Hepatocyte (in vitro differentiated cells): ENCODE measurements around the gene TCF19. TPM values are rescaled to one million over a fixed set of nuclear protein-coding genes. Genes with fewer than 3 reads are reported as not detected.

ENCODE experiments used
- DNase-seq: peaks from one replicate; pipeline ENCODE4 v3.0.0-alpha.2; 2016; ENCODE audit warnings: low spot score
- H2AFZ ChIP-seq: fragments of 200-600 bp; sonication (generic); 2 replicates; pipeline ENCODE4 v1.6.0; 2016; ENCODE audit warnings: antibody characterized with exemption, mild to moderate bottlenecking
- H3K27ac ChIP-seq: fragments of 200-600 bp; sonication (generic); 2 replicates; pipeline ENCODE4 v1.5.1; 2016; ENCODE audit warnings: mild to moderate bottlenecking
- H3K27me3 ChIP-seq: fragments of 200-600 bp; sonication (generic); 2 replicates; pipeline ENCODE4 v1.6.1; 2016
- H3K36me3 ChIP-seq: fragments of 200-600 bp; sonication (generic); replicated peaks from 2 replicates; pipeline ENCODE4 v1.5.1; 2016; ENCODE audit warnings: low read depth; ENCODE audit not compliant: insufficient read depth
- H3K4me1 ChIP-seq: fragments of 200-600 bp; sonication (generic); 2 replicates; pipeline ENCODE4 v1.5.1; 2016; ENCODE audit warnings: mild to moderate bottlenecking, moderate library complexity; ENCODE audit not compliant: insufficient read depth
- H3K4me2 ChIP-seq: fragments of 200-600 bp; sonication (generic); 2 replicates; pipeline ENCODE4 v1.6.0; 2016
- H3K4me3 ChIP-seq: fragments of 200-600 bp; sonication (generic); 2 replicates; pipeline ENCODE4 v1.5.1; 2016; ENCODE audit warnings: mild to moderate bottlenecking
- H3K79me2 ChIP-seq: fragments of 200-600 bp; sonication (generic); 2 replicates; pipeline ENCODE4 v1.6.0; 2017; ENCODE audit warnings: mild to moderate bottlenecking
- H3K9me2 ChIP-seq: fragments of 200-600 bp; sonication (generic); replicated peaks from 2 replicates; pipeline ENCODE4 v1.6.0; 2017; ENCODE audit warnings: mild to moderate bottlenecking; ENCODE audit not compliant: insufficient read depth
- H3K9me3 ChIP-seq: fragments of 200-600 bp; sonication (generic); 2 replicates; pipeline ENCODE4 v1.5.1; 2016; ENCODE audit warnings: low read depth, mild to moderate bottlenecking
- H4K20me1 ChIP-seq: fragments of 200-600 bp; sonication (generic); 2 replicates; pipeline ENCODE4 v1.6.0; 2016; ENCODE audit warnings: mild to moderate bottlenecking; ENCODE audit not compliant: insufficient read depth, poor library complexity, severe bottlenecking
- EZH2 ChIP-seq: fragments of 200-600 bp; sonication (generic); IDR thresholded peaks from 2 replicates; pipeline ENCODE4 v1.6.1; 2016; ENCODE audit warnings: antibody characterized with exemption, mild to moderate bottlenecking, borderline replicate concordance
- EZH2phosphoT487 ChIP-seq: fragments of 200-600 bp; sonication (generic); IDR thresholded peaks from one replicate; pipeline ENCODE4 v1.6.1; 2018; ENCODE audit warnings: antibody characterized with exemption, mild to moderate bottlenecking, low read depth, moderate library complexity; ENCODE audit not compliant: unreplicated experiment, severe bottlenecking
- whole genome bisulfite sequencing: methylation state at CpG from one replicate; pipeline ENCODE4 v1.1.6; 2016; ENCODE audit warnings: low lambda C conversion rate; ENCODE audit errors: missing lambda C conversion rate; 5-methylcytosine and 5-hydroxymethylcytosine counted together
- polyA plus RNA-seq: library from polyadenylated mRNA; unstranded; fragments of >200 nt; fragmentation: Nextera tagmentation; extraction: Ambion mirVana; gene quantifications from 2 replicates; pipeline ENCODE4 v1.2.1, GENCODE V29; 2016
- total RNA-seq: library from RNA; depleted of rRNA; stranded (reverse); fragments of >200 nt; gene quantifications from 2 replicates; pipeline ENCODE4 v1.2.3, GENCODE V29; 2014
- TF ChIP-seq, protein P1 (sequence below): fragments of 200-600 bp; sonication (generic); IDR thresholded peaks from 2 replicates; pipeline ENCODE4 v1.5.1; 2016; ENCODE audit warnings: antibody characterized with exemption, mild to moderate bottlenecking; ENCODE audit not compliant: poor library complexity

The TCF19 gene
- total and polyA plus RNA-seq, 2 experiments from 2014 or later, result 5.0 to 6.3 TPM

DNA sequence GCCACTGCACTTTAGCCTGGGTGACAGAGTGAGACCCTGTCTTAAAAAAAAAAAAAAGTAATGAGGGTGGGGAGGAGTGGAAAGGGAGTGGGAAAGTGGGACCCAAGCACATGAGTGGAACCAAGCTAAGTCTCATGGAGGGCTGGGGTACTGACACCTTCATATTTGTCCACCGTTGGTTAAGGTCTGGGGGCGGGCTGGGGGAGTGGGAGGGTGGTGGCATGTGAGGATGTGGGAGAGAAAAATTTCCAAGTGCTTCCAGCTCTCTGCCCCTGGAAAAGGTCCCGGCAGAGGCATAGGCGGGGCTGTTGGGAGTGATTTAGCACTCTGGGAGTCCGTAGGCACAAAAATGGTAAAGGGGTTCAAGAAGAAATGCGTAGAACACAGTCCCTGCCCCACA lies 25.6 kb upstream of the TCF19 start:
- 80% methylated on average over 6 of the region's 6 CpGs for WGBS
- H3K9me3 ChIP-seq, result no peaks in the 10 kb centered on the region
- no peaks in the 10 kb centered on the region for H4K20me1 ChIP-seq

DNA sequence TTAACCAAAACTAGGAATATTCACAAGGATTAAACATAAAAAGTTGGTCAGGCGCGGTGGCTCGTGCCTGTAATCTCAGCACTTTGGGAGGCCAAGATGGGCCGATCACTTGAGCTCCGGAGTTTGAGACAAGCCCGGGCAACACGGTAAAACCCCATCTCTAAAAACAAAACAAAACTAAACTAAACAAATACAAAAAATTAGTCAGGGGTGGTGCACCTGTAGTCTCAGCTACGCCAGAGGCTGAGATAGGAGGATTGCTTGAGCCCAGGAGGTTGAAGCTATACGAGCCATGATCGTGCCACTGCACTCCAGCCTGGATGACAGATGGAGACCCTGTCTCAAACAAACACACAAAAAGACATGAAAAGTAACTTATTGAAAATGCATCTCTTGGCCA lies 22.7 kb upstream of the TCF19 start:
- H3K27me3 ChIP-seq, result no peaks in the 10 kb centered on the region
- 94% methylated on average over 10 of the region's 10 CpGs for WGBS
- no peaks in the 10 kb centered on the region for H3K9me3 ChIP-seq
- no peak for DNase-seq
- no peak overlapping the region for H3K4me2 ChIP-seq
- no peak overlapping the region for H3K4me3 ChIP-seq
- H2AFZ ChIP-seq, result no peak overlapping the region
- no peaks in the 10 kb centered on the region for H3K79me2 ChIP-seq
- no peaks in the 10 kb centered on the region for H3K9me2 ChIP-seq
- peaks cover 4% of the 10 kb centered on the region for H3K4me1 ChIP-seq
- TF ChIP-seq EZH2, result no peak
- TF ChIP-seq, protein P1, sequence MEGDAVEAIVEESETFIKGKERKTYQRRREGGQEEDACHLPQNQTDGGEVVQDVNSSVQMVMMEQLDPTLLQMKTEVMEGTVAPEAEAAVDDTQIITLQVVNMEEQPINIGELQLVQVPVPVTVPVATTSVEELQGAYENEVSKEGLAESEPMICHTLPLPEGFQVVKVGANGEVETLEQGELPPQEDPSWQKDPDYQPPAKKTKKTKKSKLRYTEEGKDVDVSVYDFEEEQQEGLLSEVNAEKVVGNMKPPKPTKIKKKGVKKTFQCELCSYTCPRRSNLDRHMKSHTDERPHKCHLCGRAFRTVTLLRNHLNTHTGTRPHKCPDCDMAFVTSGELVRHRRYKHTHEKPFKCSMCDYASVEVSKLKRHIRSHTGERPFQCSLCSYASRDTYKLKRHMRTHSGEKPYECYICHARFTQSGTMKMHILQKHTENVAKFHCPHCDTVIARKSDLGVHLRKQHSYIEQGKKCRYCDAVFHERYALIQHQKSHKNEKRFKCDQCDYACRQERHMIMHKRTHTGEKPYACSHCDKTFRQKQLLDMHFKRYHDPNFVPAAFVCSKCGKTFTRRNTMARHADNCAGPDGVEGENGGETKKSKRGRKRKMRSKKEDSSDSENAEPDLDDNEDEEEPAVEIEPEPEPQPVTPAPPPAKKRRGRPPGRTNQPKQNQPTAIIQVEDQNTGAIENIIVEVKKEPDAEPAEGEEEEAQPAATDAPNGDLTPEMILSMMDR, result no peak
- no peak for TF ChIP-seq EZH2phosphoT487
- H3K27ac ChIP-seq, result no peak overlapping the region
- H4K20me1 ChIP-seq, result no peaks in the 10 kb centered on the region
- H3K36me3 ChIP-seq, result no peaks in the 10 kb centered on the region

More for the DNA sequence above, 25.6 kb upstream of the TCF19 start:
- Histone ChIP-seq H3K36me3 (no peaks in the 10 kb centered on the region), H2AFZ (no peak overlapping the region), H3K79me2 (no peaks in the 10 kb centered on the region), H3K4me3 (no peak overlapping the region), H3K4me2 (no peak overlapping the region), H3K27me3 (no peaks in the 10 kb centered on the region), H3K4me1 (peaks cover 3% of the 10 kb centered on the region), H3K27ac (no peak overlapping the region), H3K9me2 (no peaks in the 10 kb centered on the region)
- TF ChIP-seq EZH2 (no peak), EZH2phosphoT487 (no peak)
- TF ChIP-seq, protein P1, result no peak
- DNase-seq, result no peak

DNA sequence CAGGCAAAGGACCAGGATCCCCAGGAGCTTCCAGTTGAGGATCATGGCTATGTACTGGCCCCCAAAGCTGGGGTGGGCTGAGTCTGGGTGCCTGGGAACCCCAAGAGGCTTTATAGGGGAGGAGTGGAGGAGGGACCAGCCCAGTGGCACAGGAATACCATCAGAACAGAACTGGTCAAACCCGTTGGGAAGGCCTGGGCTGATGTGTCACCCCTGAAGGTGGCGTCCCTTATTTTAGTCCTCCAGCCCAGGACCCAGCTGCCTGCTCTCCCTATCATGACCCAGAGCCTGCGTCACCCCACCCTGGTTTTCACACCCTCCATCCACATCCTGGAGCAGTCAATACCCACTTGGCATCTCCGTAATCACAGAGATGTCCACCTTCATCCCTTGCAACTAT lies 19.4 kb upstream of the TCF19 start, which contains the start of gene PSORS1C2:
Gene PSORS1C2, minus strand, starts transcription at position 85 of the 400 bp plus-strand sequence. Its CDS starts 40 bp downstream, at position 45.
- Histone ChIP-seq H3K4me3 (no peak within 1 kb of the TSS), H3K27ac (no peak within 1 kb of the TSS), H3K9me2 (no peaks in the 10 kb centered on the region), H3K4me1 (peaks cover 4% of the 10 kb centered on the region), H3K79me2 (no peaks in the 10 kb centered on the region), H3K27me3 (no peaks in the 10 kb centered on the region), H3K9me3 (no peaks in the 10 kb centered on the region), H3K36me3 (no peaks in the 10 kb centered on the region), H2AFZ (no peak within 1 kb of the TSS), H4K20me1 (no peaks in the 10 kb centered on the region), H3K4me2 (no peak within 1 kb of the TSS)
- WGBS, result 97% methylated on average over 4 of the region's 4 CpGs
- no peak for DNase-seq
- TF ChIP-seq EZH2, result no peak
- TF ChIP-seq, protein P1, result no peak
- no peak for TF ChIP-seq EZH2phosphoT487

DNA sequence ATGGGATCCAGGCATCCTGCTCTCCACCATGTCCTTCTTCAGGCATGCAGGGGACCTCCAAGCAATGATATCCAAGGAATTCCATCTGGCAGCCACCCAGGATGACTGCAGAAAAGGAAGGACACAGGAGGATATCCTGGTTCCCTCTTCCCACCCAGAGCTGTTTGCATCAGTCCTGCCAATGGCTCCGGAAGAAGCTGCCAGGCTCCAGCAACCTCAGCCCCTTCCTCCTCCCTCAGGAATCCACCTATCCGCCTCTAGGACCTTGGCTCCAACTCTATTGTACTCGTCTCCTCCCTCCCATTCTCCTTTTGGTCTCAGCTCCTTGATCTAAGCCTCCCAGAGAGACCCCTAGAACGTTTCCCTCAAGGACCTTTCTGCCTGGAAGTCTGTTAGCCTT lies 18.8 kb upstream of the TCF19 start:
- Histone ChIP-seq H3K4me1 (peaks cover 4% of the 10 kb centered on the region), H4K20me1 (no peaks in the 10 kb centered on the region), H3K27me3 (no peaks in the 10 kb centered on the region), H3K36me3 (no peaks in the 10 kb centered on the region), H3K4me3 (no peak overlapping the region), H3K79me2 (no peaks in the 10 kb centered on the region), H3K4me2 (no peak overlapping the region), H3K9me3 (no peaks in the 10 kb centered on the region), H3K9me2 (no peaks in the 10 kb centered on the region), H2AFZ (no peak overlapping the region), H3K27ac (no peak overlapping the region)
- no peak for TF ChIP-seq EZH2
- TF ChIP-seq, protein P1, result no peak
- TF ChIP-seq EZH2phosphoT487, result no peak
- no peak for DNase-seq
- 22% methylated on average over 4 of the region's 4 CpGs for WGBS
